ENCODE measurements around the gene EPS8L2. TPM values are rescaled to one million over a fixed set of nuclear protein-coding genes. Genes with fewer than 3 reads are reported as not detected.

The EPS8L2 gene
- total and polyA plus RNA-seq, 2 of the 13 experiments (the other 11 are each of a cell fraction or from before 2014, with no cell fraction given), result 89.3 to 416 TPM

DNA sequence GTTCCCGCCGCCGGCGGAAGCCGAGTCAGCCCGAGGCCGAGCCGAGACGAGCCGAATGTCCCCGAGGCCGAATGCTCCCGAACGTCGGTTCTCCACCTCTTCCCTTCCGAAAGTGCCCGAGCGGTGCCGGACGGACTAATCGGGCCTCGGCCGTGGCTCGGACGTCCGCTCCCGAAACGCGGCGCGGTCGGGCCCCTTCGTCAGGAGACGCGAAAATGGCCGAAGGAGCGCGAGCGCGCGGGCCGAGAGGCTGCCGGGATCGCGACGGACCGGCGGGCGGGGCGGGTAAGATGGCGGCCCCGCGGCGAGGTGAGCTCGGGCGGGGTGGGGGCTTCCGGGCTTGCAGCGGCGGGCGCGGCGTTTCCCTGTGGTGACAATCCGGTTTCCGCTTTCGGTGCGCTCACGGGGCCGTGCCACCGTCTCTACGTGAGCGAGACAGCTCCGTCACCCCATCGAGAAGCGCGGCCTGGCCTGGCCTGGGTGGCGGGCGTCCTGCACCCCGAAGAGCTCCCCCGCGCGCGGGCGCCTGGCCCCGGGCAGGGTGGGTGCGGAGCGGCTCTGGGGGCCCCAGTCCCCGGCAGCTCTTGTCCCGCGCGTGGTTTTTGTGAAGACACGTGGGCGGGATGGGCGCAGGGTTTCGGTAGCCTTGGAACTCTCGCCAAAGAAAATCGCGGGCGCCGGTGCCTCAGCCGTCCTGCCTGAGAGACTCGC lies 10.3 kb upstream of the EPS8L2 start, which contains the start of gene TMEM80 (continued):
- TF ChIP-seq, protein P1, sequence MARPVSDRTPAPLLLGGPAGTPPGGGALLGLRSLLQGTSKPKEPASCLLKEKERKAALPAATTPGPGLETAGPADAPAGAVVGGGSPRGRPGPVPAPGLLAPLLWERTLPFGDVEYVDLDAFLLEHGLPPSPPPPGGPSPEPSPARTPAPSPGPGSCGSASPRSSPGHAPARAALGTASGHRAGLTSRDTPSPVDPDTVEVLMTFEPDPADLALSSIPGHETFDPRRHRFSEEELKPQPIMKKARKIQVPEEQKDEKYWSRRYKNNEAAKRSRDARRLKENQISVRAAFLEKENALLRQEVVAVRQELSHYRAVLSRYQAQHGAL (CRISPR knock-in tag; IDR thresholded peaks at IDR 0.05; ENCODE audit: not compliant biosample characterization), result no peak
- TF ChIP-seq ZNF143 (CRISPR knock-in tag; IDR thresholded peaks at IDR 0.05), result peak; percentile 85
- no peak; the same call in 1 of the 2 replicates for TF ChIP-seq ZMAT3 (CRISPR knock-in tag; conservative IDR thresholded peaks at IDR 0.05)
- 0 out of 2 replicates have a peak, but pooled peaks have one; percentile 45 for TF ChIP-seq IRX3 (CRISPR knock-in tag; IDR thresholded peaks at IDR 0.05; ENCODE audit: borderline replicate concordance, low read depth)
- TF ChIP-seq, protein P2, sequence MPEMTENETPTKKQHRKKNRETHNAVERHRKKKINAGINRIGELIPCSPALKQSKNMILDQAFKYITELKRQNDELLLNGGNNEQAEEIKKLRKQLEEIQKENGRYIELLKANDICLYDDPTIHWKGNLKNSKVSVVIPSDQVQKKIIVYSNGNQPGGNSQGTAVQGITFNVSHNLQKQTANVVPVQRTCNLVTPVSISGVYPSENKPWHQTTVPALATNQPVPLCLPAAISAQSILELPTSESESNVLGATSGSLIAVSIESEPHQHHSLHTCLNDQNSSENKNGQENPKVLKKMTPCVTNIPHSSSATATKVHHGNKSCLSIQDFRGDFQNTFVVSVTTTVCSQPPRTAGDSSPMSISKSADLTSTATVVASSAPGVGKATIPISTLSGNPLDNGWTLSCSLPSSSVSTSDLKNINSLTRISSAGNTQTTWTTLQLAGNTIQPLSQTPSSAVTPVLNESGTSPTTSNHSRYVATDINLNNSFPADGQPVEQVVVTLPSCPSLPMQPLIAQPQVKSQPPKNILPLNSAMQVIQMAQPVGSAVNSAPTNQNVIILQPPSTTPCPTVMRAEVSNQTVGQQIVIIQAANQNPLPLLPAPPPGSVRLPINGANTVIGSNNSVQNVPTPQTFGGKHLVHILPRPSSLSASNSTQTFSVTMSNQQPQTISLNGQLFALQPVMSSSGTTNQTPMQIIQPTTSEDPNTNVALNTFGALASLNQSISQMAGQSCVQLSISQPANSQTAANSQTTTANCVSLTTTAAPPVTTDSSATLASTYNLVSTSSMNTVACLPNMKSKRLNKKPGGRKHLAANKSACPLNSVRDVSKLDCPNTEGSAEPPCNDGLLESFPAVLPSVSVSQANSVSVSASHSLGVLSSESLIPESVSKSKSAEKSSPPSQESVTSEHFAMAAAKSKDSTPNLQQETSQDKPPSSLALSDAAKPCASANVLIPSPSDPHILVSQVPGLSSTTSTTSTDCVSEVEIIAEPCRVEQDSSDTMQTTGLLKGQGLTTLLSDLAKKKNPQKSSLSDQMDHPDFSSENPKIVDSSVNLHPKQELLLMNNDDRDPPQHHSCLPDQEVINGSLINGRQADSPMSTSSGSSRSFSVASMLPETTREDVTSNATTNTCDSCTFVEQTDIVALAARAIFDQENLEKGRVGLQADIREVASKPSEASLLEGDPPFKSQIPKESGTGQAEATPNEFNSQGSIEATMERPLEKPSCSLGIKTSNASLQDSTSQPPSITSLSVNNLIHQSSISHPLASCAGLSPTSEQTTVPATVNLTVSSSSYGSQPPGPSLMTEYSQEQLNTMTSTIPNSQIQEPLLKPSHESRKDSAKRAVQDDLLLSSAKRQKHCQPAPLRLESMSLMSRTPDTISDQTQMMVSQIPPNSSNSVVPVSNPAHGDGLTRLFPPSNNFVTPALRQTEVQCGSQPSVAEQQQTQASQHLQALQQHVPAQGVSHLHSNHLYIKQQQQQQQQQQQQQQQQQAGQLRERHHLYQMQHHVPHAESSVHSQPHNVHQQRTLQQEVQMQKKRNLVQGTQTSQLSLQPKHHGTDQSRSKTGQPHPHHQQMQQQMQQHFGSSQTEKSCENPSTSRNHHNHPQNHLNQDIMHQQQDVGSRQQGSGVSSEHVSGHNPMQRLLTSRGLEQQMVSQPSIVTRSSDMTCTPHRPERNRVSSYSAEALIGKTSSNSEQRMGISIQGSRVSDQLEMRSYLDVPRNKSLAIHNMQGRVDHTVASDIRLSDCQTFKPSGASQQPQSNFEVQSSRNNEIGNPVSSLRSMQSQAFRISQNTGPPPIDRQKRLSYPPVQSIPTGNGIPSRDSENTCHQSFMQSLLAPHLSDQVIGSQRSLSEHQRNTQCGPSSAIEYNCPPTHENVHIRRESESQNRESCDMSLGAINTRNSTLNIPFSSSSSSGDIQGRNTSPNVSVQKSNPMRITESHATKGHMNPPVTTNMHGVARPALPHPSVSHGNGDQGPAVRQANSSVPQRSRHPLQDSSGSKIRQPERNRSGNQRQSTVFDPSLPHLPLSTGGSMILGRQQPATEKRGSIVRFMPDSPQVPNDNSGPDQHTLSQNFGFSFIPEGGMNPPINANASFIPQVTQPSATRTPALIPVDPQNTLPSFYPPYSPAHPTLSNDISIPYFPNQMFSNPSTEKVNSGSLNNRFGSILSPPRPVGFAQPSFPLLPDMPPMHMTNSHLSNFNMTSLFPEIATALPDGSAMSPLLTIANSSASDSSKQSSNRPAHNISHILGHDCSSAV (CRISPR knock-in tag; IDR thresholded peaks at IDR 0.05; ENCODE audit: borderline replicate concordance), result peak; percentile 57; the same call in 1 of the 2 replicates
- TF ChIP-seq, protein P3, sequence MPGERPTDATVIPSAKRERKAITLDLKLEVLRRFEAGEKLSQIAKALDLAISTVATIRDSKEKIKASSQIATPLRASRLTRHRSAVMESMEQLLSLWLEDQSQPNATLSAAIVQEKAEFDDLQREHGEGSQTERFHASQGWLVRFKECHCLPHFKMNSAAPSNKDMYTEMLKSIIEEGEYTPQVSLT (CRISPR knock-in tag; IDR thresholded peaks at IDR 0.05; ENCODE audit: borderline replicate concordance, low read depth), result no peak
- TF ChIP-seq ZNF460 (CRISPR knock-in tag; IDR thresholded peaks at IDR 0.05; ENCODE audit: borderline replicate concordance), result peak; percentile 30; the same call in 1 of the 2 replicates
- no peak for TF ChIP-seq ZNF713 (CRISPR knock-in tag; IDR thresholded peaks at IDR 0.05)
- TF ChIP-seq SPEN (CRISPR knock-in tag; IDR thresholded peaks at IDR 0.05; ENCODE audit: low read depth), result peak; percentile 90
- TF ChIP-seq TAF1 (CRISPR knock-in tag; IDR thresholded peaks at IDR 0.05), result peak; percentile 87
- no peak; the same call in 1 of the 2 replicates for TF ChIP-seq ZNF558 (CRISPR knock-in tag; IDR thresholded peaks at IDR 0.05; ENCODE audit: borderline replicate concordance)
- TF ChIP-seq ZIK1 (CRISPR knock-in tag; IDR thresholded peaks at IDR 0.05; ENCODE audit: borderline replicate concordance, low read depth), result peak; percentile 46; the same call in 1 of the 2 replicates
- TF ChIP-seq HDAC1 (CRISPR knock-in tag; IDR thresholded peaks at IDR 0.05), result peak; percentile 78
- TF ChIP-seq, protein P4, sequence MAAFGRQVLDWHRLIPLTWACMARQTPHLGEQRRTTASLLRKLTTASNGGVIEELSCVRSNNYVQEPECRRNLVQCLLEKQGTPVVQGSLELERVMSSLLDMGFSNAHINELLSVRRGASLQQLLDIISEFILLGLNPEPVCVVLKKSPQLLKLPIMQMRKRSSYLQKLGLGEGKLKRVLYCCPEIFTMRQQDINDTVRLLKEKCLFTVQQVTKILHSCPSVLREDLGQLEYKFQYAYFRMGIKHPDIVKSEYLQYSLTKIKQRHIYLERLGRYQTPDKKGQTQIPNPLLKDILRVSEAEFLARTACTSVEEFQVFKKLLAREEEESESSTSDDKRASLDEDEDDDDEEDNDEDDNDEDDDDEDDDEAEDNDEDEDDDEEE (CRISPR knock-in tag; IDR thresholded peaks at IDR 0.05), result peak; percentile 81
- TF ChIP-seq, protein P5, sequence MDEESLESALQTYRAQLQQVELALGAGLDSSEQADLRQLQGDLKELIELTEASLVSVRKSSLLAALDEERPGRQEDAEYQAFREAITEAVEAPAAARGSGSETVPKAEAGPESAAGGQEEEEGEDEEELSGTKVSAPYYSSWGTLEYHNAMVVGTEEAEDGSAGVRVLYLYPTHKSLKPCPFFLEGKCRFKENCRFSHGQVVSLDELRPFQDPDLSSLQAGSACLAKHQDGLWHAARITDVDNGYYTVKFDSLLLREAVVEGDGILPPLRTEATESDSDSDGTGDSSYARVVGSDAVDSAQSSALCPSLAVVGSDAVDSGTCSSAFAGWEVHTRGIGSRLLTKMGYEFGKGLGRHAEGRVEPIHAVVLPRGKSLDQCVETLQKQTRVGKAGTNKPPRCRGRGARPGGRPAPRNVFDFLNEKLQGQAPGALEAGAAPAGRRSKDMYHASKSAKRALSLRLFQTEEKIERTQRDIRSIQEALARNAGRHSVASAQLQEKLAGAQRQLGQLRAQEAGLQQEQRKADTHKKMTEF (CRISPR knock-in tag; IDR thresholded peaks at IDR 0.05), result peak; percentile 71; the same call in 1 of the 2 replicates
- TF ChIP-seq ZNF24 (IDR thresholded peaks at IDR 0.05), result no peak
- TF ChIP-seq BORCS8-MEF2B (CRISPR knock-in tag; IDR thresholded peaks at IDR 0.05), result peak; percentile 77

Measured in HepG2 (cell line).